SH-SY5Y (cell line): ENCODE results near the gene ZNF740.

Source experiments
- GATA2 ChIP-seq: IDR thresholded peaks from 2 replicates; pipeline ENCODE4 v1.6.1; 2011; ENCODE audit warnings: mild to moderate bottlenecking, low read depth, low read length
- GATA3 ChIP-seq: IDR thresholded peaks from 2 replicates; pipeline ENCODE4 v1.6.1; 2011; ENCODE audit warnings: low read depth, mild to moderate bottlenecking, low read length, moderate library complexity

DNA sequence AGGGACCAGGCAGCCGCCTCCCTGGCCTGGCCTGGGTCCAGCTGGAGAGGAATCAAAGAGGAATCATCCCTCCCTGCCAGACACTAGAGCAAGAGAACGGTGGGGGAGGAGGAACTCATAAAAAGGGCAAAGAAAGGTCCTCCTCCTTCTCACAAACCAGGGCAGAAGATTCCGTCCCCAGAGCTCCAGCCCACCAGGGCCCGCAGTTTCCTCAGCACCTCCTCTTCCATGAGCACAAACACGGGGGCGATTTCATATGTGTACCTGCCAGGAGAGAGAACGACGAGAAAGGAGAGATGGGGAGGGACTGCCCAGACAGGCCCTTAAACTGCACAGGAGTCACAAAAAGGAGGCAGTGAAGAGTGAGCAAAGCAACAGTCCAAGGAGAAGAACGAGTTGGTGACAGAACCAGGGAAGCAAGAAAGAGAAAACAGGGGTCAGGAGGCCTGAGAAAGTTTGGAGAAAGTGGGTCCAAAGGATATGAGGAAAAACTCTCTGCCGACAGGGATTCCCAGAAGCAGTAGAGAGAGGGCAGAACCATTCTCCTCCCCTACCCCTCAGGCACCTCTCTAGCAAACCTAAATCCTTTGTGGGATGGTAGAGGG, 8.7 kb upstream of the ZNF740 start:
- TF ChIP-seq GATA2 (no peak), GATA3 (no peak)
